Chondrocyte (in vitro differentiated cells): Measurements from ENCODE around the gene PDCD7. TPM values are rescaled to one million over a fixed set of nuclear protein-coding genes. Genes with fewer than 3 reads are reported as not detected.
"Not testable (repeated sequence)": the region's sequence is repeated elsewhere in the genome, so short reads cannot be mapped to it uniquely, and the experiment has no call there.

Experiments used
- DNase-seq: peaks from one replicate; pipeline ENCODE4 v3.0.0; 2021; ENCODE audit warnings: mixed read lengths, low spot score
- H3K27ac Mint-ChIP-seq: one replicate; pipeline ENCODE4 v1.8.0; 2021; ENCODE audit warnings: mild to moderate bottlenecking, moderate library complexity, mixed read lengths; ENCODE audit not compliant: unreplicated experiment
- H3K27me3 Mint-ChIP-seq: 2 replicates; pipeline ENCODE4 v1.8.0; 2021; ENCODE audit warnings: low read depth, mixed read lengths
- H3K36me3 Mint-ChIP-seq: 2 replicates; pipeline ENCODE4 v1.8.0; 2021; ENCODE audit warnings: low read depth, mixed read lengths
- H3K4me1 Mint-ChIP-seq: 2 replicates; pipeline ENCODE4 v1.8.0; 2021; ENCODE audit warnings: low read depth, mild to moderate bottlenecking, mixed read lengths
- H3K4me3 Mint-ChIP-seq: one replicate; pipeline ENCODE4 v1.8.0; 2021; ENCODE audit warnings: mild to moderate bottlenecking, moderate library complexity, mixed read lengths; ENCODE audit not compliant: unreplicated experiment
- H3K9me3 Mint-ChIP-seq: 2 replicates; pipeline ENCODE4 v1.8.0; 2021; ENCODE audit warnings: low read depth, mixed read lengths
- CTCF ChIP-seq: fragments of 200-600 bp; sonication (generic); IDR thresholded peaks from 2 replicates; pipeline ENCODE4 v1.5.0; 2021; ENCODE audit warnings: antibody characterized with exemption, mild to moderate bottlenecking, moderate library complexity
- total RNA-seq: library from RNA; stranded (reverse); gene quantifications from 3 replicates; pipeline ENCODE4 v1.2.1, GENCODE V29; 2021

PDCD7 gene
- total RNA-seq, 1 donor from 2014 or later = 14.7 TPM

DNA sequence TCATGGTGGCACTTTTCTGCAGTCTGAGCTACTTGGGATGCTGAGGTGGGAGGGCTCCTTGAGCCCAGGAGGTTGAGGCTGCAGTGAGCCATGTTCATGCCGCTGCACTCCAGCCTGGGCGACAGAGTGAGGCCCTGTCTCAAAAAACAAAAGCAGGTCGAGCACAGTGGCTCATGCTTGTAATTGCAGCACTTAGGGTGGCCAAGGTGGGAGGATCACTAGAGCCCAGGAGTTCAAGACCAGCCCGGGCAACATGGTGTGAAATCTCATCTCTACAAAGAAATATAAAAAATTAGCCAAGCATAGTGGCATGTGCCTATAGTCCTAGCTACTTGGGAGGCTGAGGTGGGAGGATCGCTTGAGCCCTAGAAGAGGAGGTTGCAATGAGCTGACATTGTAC is 28.6 kb downstream of the PDCD7 start:
- Mint-ChIP-seq H3K27ac (no peak overlapping the region), H3K4me1 (no peaks in the 10 kb centered on the region), H3K9me3 (no peaks in the 10 kb centered on the region), H3K4me3 (no peak overlapping the region), H3K36me3 (peaks cover 15% of the 10 kb centered on the region), H3K27me3 (no peaks in the 10 kb centered on the region)
- no peak for DNase-seq
- TF ChIP-seq CTCF = no peak

DNA sequence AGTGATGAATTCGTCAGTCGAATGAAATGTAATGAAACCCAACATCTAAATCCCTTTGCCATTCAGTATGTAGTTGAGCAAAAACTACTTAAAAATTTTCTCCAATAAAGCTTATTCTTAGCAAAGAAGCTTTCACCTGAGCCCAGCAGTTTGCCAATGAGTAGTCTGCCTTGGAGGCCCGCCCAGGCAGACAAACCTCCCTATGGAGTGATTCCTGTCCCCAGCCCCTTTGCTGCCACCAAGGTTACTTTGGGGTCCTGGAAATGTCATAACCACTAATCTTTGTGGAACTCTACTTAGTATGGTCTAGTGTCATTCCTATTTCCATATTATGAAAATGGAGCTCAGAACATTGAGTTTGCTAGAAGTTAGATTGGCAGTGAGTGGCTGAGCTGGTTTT is 30.7 kb downstream of the PDCD7 start:
- H3K27ac Mint-ChIP-seq = no peak overlapping the region
- H3K9me3 Mint-ChIP-seq = no peaks in the 10 kb centered on the region
- peaks cover 26% of the 10 kb centered on the region for H3K36me3 Mint-ChIP-seq
- H3K4me1 Mint-ChIP-seq = no peaks in the 10 kb centered on the region
- TF ChIP-seq CTCF = no peak
- no peaks in the 10 kb centered on the region for H3K27me3 Mint-ChIP-seq
- H3K4me3 Mint-ChIP-seq = no peak overlapping the region
- no peak for DNase-seq

DNA sequence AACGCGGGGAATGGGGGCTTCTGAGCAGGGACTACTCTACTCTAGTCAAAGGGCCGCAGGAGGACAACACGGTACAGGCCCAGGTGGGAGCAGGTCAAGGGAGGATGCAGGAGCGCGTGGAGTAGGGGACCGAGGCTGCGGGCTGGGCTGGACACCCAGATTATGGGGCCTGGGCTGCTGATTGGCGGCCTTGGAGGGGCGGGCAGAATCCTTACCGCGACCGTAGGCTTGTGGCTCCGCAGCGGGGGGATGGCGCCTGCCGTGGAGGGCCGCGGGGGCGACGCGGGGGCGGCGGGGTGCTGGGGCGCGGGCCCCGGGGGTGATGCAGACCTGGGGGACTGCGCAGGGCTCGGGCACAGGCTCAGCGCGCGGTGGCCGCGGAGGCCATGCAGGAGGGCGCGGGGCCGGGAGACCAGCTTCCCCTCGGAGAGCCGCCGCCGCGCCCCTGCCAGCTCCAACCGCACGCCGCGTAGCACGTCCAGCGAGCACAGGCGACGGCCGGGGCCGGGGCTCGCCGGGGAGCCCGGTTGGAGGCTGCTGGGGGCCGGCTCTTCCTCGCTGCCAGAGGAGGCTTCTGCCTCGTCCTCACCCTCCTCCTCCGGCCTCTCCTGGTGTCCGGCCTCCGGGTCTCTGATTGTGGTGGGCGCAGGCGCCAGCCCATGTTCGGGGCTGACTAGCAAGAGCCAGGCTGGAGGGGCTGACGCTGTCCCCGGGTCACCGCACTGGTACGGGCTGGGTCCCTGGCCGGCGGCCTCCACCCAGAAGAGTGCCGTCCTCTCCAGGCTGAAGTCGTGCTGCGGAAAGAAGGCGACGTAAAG is 31.5 kb downstream of the PDCD7 start:
- peak; percentile 26 for TF ChIP-seq CTCF
- Mint-ChIP-seq H3K36me3 (peaks cover 26% of the 10 kb centered on the region), H3K27me3 (no peaks in the 10 kb centered on the region), H3K4me3 (no peak overlapping the region), H3K9me3 (no peaks in the 10 kb centered on the region), H3K27ac (no peak overlapping the region), H3K4me1 (peaks cover 3% of the 10 kb centered on the region)
- no peak for DNase-seq

GRCh38 chr15:65101411-65101890 is 32.2 kb downstream of the PDCD7 start:
- TF ChIP-seq CTCF = peak; percentile 82
- H3K27me3 Mint-ChIP-seq = no peaks in the 10 kb centered on the region

GRCh38 chr15:65100442-65100841 is 33.2 kb downstream of the PDCD7 start:
- peak; percentile 34 for DNase-seq
- no peaks in the 10 kb centered on the region for H3K27me3 Mint-ChIP-seq
- H3K27ac Mint-ChIP-seq = no peak overlapping the region
- H3K4me1 Mint-ChIP-seq = peaks cover 17% of the 10 kb centered on the region
- peaks cover 26% of the 10 kb centered on the region for H3K36me3 Mint-ChIP-seq
- H3K9me3 Mint-ChIP-seq = no peaks in the 10 kb centered on the region
- TF ChIP-seq CTCF = no peak
- no peak overlapping the region for H3K4me3 Mint-ChIP-seq

More at GRCh38 chr15:65101411-65101890, 32.2 kb downstream of the PDCD7 start:
- DNase-seq = no peak
- peaks cover 10% of the 10 kb centered on the region for H3K4me1 Mint-ChIP-seq
- no peak overlapping the region for H3K4me3 Mint-ChIP-seq
- H3K36me3 Mint-ChIP-seq = peaks cover 26% of the 10 kb centered on the region
- no peaks in the 10 kb centered on the region for H3K9me3 Mint-ChIP-seq
- no peak overlapping the region for H3K27ac Mint-ChIP-seq

DNA sequence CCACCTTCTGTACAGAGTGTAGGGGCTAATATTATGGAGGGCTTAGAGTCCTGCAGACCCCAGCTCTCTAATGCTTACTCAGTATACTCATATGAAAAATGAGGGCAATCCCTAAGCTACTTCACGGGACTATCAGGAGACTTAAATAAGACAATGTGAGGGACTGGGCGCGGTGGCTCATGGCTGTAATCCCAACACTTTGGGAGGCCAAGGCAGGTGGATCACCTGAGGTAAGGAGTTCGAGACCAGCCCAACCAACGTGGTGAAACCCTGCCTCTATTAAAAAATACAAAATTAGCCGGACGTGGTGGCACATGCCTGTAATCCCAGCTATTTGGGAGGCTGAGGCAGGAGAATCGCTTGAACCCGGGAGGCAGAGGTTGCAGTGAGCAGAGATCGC is 33.8 kb downstream of the PDCD7 start:
- H3K27me3 Mint-ChIP-seq, H3K9me3 Mint-ChIP-seq, H3K27ac Mint-ChIP-seq, H3K4me3 Mint-ChIP-seq: not testable (repeated sequence)
- H3K4me1 Mint-ChIP-seq = peaks cover 21% of the 10 kb centered on the region
- H3K36me3 Mint-ChIP-seq = peaks cover 24% of the 10 kb centered on the region
- peak; percentile 32 for DNase-seq
